Activated CD4-positive, CD25-positive, alpha-beta regulatory T cell treated with anti-CD3 and anti-CD28 coated beads, Interleukin-2, amount 50 U/mL, for 16 hours (primary cell): Measurements from ENCODE around the gene RNF169.
A peak's percentile ranks its signal among the peaks of the same experiment; 100 is the strongest.

Experiments
- DNase-seq: peaks from one replicate; pipeline ENCODE4 v3.0.0-alpha.2; 2020; ENCODE audit warnings: low read depth, low spot score

RNF169 gene

GRCh38 chr11:74769055-74769707 is 20.5 kb downstream of the RNF169 start:
- no peak for DNase-seq

DNA sequence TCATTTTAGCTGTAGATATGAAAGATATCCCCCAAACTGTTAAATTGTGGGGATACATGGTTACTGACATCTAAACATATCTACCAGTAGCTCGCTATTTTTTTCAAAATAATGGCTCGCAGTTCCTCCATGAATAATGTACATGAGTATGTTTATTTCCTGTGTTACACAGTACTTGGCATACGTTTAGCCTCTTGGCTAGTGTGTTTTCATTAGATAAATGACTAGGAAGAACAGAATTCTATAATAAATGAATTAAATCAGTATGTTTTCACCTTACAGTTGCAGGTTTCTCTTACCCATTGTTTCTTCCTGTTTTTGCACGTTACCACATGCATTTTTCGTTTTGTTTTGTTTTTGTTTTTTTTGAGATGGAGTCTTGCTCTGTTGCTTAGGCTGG is 21.8 kb downstream of the RNF169 start:
- no peak for DNase-seq

DNA sequence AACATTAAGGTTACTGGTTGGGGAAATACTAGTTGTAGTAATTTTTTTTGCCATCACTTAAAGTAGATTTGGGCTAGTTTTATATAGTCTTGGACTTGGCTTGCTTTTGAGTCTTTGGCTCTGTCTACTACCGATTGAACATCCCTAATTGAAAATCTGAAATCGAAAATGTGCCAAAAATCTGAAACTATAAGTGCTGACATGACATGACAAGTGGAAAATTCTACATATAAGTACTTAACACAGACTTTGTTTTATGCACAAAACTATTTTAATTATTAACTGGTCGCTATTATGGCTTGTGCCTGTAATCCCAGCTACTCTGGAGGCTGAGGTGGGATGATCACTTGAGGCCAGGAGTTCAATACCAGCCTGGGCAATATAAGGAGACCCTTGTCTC is 22.5 kb downstream of the RNF169 start:
- no peak for DNase-seq

DNA sequence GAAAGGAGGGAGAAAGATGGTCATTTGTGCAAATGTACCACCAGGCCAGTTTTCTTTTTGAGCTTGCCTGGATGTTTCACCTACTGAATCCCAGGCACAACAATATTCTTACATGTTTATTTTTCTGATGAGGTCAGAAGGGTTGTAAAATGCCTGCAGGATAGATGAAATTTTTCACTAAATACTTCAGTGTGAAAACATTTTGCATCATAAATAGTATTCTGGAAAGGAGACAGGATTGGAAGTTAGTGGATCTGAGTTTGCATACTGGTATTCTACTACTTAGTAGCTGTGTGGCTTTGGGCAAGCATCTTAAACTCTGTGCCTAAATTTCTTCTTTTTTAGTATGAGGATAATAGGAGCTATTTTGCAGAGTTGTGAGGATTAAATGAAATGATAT is 24.8 kb downstream of the RNF169 start:
- no peak for DNase-seq

DNA sequence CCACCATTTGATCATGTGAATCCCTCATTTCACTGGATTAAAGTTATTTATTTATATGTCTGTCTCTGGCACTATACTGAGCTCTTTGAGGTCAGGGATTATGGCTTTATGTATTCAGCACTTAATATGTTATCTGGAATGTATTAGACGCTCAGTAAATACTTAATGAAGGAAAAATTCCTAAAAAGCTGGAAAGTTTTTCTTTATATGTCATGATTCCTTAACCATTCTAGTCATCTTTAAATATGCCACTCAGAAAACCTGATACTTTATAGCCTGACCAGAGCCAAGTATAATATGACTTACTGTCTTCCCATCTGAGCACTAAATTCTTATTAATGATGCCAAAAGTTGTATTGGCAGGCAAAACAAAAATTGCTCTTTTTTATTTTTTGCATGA is 27.1 kb downstream of the RNF169 start:
- DNase-seq: no peak

- DNase-seq: no peak
These were observed 27.9 kb downstream of the RNF169 start for GRCh38 chr11:74776546-74776945.

DNA sequence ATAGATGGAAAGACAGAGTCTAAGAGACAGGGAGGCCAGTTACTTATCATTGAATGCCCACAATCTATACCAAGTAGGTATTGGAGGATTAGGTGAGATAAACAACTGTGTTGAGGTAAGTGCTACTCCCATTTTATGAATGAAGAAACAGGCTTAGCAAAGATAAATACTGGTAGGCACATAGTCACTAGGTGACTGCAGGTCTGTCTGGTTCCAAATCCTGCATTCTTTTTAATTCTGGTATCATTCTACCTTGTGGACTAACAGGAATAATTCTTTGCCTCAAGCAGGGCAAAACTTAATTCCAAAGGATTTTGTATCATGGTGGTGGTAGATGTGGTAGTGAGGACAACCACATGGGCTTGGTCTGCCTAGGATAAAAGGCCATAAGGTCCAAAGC is 28.4 kb downstream of the RNF169 start:
- DNase-seq: no peak

DNA sequence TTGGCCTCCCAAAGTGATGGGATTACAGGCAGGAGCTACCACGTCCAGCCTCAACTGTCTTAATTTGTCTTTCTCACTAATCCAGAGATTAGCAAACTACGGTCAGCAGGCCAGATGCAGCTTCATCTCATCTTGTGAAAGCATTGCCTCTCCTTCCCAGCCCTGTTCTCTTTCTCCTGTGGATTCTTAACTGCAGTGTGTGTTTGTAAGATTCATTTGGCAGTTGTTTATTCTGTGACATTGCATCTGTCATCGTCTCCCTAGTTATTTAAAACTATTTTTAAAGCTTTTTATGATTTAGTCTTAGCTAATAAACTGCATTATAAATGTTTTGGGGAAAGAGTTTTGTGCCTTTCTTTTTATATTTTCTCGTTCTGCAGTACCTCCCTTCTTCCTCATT is 29.2 kb downstream of the RNF169 start:
- no peak for DNase-seq

GRCh38 chr11:74778581-74778980 is 29.9 kb downstream of the RNF169 start:
- no peak for DNase-seq

DNA sequence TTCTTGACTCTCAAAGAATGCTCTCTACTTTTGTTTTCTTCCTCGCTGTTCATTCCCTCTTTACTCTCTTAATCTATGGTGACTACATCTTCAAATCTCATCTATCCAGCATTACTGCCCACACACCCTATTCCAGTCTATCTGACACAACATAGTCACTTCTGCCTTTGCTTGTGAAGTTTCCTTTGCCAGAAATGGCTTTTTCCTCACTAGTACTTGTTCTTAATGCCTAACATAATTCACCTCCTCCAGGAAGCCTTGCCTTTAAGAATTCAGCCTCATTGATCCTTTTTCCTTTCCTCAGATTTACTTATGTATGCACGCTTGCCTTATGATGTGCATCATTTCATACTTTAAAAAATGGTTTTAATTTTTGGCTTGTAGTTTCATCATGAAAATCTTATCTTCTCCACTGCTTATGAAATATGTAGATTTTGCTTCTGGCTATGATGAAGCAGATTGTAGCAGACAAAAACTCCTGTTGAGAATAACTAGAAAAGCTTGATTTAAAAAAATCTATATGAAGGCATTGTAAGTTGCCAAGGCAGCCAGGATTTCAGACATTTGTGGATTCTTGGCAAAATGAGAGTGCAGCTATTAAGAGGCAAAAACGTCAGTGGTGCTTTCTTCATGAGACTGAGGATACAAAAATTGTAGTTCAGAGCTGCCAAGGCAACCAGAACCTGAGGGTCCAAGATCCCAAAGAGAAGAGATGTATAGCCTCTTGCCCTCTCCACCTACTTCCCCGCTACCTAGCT is 31.8 kb downstream of the RNF169 start:
- DNase-seq: no peak

DNA sequence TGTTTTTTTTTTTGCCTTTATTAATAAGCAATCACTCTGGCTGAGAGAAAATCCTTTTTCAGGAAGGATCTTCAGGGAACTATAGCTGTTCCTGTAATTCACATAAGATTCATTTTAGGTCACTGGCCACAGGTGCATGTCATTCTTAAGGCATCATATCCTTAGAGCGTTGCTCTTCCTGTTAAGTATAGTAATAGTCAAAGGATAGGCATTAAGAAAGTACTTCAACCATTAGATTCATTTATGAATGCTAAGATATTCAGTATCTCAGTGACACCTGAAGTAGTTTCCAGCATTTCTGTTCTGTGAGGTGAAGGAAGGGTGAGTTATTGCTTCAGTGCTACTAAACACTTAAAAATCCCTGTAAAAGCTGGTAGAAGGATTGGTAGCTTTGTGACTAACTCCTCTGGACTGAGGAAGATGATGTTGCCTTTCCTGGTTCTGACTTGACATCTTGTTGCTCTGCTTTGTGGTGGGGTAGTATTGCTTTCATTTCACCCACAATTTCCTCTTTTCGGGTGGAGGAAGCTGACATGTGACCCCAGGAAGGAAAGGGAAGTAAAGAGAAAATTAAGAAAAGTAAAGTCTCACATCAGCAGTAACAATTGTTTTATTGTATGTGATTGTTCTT is 34.7 kb downstream of the RNF169 start:
- peak; percentile 7 for DNase-seq

GRCh38 chr11:74784234-74784633 is 35.6 kb downstream of the RNF169 start:
- no peak for DNase-seq

GRCh38 chr11:74784726-74785125 is 36.1 kb downstream of the RNF169 start:
- DNase-seq: no peak

DNA sequence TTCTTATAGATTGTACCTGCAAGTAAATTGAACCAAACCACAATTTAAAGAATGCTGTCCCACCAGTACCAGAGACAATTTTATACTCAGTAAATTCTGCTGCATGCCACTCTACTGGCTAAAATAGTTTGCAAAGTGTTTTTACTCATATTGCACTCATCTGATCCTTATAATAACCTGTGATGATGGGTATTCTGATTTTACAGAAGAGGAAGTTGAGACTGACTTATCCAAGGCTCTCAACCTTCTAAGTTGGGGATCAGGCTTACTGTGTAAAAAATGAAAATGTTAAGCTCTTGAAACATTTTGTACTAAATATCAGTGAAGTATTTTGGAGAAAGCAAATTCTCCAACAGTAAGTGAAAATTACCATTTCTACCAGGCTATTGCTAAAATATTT is 37.9 kb downstream of the RNF169 start:
- no peak for DNase-seq

DNA sequence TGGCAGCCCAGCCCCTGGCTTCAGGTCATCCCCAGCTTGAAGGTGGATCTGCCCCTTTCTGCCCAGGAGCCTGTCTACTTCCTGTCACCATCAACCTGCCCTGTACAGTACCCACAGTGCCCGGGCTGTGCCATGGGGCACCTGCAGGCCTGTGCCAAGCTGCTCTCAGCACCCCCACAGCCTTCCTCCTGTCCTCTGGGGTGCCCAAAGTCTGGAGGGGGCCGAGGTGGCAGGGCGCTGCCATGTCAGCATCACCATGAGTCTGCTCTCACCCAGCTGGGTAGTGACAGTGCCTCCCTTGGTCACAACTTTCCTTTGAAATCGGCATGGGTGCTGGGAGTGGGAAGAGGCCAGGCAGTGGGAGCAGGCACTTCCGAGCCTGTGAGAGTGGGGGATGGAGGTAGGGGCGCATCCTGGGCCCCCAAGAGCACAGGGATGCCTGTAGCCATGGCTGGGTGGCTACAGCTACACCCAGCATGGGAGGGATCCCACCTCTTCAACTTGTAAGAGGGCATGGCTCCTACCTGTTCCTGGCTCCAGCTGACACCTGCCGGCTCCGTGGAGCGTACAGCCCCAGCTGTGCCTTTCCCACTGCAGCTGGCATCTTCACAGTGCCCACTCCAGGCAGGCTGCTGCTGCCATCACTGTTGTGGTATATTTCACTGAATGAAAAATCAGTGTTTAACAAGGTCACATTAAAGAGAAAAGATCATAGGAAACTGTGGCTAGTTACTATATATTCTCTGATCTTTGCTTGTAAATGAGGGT is 42.9 kb downstream of the RNF169 start:
- no peak for DNase-seq

- no peak for DNase-seq
These were observed 57.6 kb downstream of the RNF169 start for GRCh38 chr11:74806267-74806666.

- no peak for DNase-seq
These were observed 61.2 kb downstream of the RNF169 start for GRCh38 chr11:74809801-74810200.

DNA sequence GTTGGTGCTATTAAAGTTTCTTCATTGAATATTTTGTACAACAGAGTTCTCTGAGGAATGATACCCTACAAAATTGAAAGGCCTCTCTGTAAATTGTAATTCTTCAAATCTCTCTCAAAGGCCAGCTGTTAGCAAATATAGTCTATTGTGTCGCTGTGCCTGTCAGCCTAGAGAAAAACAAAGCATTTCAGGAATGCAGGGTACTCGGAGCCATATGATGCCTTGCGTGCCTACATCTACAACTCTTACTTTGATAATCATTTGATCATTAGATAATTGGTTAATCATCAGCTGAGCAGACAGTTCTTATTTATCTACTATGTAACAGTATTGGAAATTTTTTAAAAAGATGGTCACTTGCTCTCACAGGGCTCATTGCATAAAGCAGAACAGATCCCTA is 67.3 kb downstream of the RNF169 start:
- DNase-seq: no peak

GRCh38 chr11:74816664-74817063 is 68.0 kb downstream of the RNF169 start:
- DNase-seq: no peak

- DNase-seq: no peak
These were observed 69.8 kb downstream of the RNF169 start for GRCh38 chr11:74818283-74818946.

- no peak for DNase-seq
These were observed 70.8 kb downstream of the RNF169 start for GRCh38 chr11:74819400-74819799.

DNA sequence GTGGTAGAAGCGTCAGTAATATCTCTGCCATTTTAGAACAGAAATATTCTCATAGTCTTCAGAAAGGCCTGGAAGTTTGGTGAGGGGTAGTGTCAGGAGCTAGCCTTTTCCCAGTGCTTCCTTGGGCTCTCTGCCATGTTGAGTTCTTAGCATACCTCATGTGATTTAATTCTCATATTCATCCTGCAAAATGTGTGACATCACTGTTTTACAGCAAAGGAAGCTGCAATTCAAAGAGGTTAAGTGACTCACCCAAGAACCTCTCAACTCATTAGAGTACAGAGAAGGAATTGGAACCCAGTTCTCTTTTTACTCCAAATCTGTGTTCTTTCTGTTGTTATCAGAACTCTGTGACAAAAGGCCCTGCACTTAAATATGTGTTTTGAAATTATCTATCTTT is 72.1 kb downstream of the RNF169 start:
- no peak for DNase-seq
